ENCODE data around the gene HTR4. TPM values are rescaled to one million over a fixed set of nuclear protein-coding genes. Genes with fewer than 3 reads are reported as not detected.

HTR4 gene
- total RNA-seq, 1 experiment from 2014 or later: not detected

DNA sequence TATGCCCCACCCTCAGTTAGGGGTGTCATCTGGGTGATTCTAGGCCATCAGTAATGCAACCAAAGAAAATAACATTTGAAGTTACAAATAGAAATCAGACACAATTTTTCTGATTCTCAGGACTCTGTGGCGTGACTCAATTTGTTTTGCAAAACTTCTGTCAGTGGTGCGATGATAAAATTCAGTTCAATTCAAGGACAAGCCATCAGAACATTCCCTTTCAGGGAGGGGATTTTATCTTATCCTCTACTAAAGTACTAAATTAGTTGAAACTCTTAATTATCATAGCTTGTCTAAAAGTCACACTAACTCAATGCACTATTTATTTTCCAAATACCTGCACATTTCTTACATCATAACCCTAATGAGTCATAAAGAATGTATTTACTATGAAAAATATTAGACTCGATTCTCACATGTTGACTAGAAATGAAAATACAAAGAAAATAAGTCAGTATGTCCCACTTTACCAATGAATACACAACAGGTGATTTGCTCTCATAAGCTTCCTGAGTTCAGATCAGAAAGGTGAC is 28.2 kb downstream of the HTR4 start:
- Mint-ChIP-seq H3K4me1 (ENCODE audit: low read depth, unreplicated experiment) (peaks cover 53% of the 10 kb centered on the region), H3K36me3 (ENCODE audit: insufficient read depth, unreplicated experiment) (no peaks in the 10 kb centered on the region), H3K9me3 (ENCODE audit: low read depth, unreplicated experiment) (no peaks in the 10 kb centered on the region), H3K27ac (ENCODE audit: unreplicated experiment) (no peak overlapping the region), H3K27me3 (ENCODE audit: unreplicated experiment) (no peaks in the 10 kb centered on the region), H3K4me3 (ENCODE audit: low read depth, unreplicated experiment) (no peak overlapping the region)
- TF ChIP-seq, protein P1, sequence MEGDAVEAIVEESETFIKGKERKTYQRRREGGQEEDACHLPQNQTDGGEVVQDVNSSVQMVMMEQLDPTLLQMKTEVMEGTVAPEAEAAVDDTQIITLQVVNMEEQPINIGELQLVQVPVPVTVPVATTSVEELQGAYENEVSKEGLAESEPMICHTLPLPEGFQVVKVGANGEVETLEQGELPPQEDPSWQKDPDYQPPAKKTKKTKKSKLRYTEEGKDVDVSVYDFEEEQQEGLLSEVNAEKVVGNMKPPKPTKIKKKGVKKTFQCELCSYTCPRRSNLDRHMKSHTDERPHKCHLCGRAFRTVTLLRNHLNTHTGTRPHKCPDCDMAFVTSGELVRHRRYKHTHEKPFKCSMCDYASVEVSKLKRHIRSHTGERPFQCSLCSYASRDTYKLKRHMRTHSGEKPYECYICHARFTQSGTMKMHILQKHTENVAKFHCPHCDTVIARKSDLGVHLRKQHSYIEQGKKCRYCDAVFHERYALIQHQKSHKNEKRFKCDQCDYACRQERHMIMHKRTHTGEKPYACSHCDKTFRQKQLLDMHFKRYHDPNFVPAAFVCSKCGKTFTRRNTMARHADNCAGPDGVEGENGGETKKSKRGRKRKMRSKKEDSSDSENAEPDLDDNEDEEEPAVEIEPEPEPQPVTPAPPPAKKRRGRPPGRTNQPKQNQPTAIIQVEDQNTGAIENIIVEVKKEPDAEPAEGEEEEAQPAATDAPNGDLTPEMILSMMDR (IDR thresholded peaks at IDR 0.05; ENCODE audit: unreplicated experiment): no peak
- no TSS peak for BruUV-seq (replicated peaks)
- CTCF ChIA-PET: interaction anchor here (1.2 kb wide), 1 partner anchor 15 kb away, joined by 6 read pairs; no protein-coding TSS in a partner anchor
- intact Hi-C loops (cut with micrococcal nuclease; ENCODE audit: unreplicated experiment): no loop called here
- DNase-seq: no peak

DNA sequence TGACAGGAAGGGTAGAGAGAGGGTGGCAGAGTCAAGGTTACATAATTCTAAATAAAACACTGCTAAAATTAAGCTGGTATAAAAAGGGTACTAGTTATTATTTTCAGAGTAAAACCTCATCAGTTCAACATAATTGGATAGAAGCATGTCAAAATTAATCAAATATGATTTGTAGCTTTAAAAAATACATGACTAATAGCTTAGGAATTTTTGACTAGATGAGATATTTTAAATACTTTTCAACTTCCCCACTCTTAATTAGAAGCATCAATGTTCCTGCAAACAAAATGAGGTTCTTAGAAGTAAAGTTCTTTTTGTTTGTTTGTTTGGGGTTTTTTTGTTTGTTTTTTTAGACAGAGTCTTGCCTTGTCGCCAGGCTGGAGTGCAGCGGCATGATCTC is 29.1 kb downstream of the HTR4 start:
- H3K27ac Mint-ChIP-seq (ENCODE audit: unreplicated experiment): no peak overlapping the region
- TF ChIP-seq, protein P1 (IDR thresholded peaks at IDR 0.05; ENCODE audit: unreplicated experiment): no peak
- H3K9me3 Mint-ChIP-seq (ENCODE audit: low read depth, unreplicated experiment): no peaks in the 10 kb centered on the region
- intact Hi-C loops (cut with micrococcal nuclease; ENCODE audit: unreplicated experiment): no loop called here
- peaks cover 53% of the 10 kb centered on the region for H3K4me1 Mint-ChIP-seq (ENCODE audit: low read depth, unreplicated experiment)
- BruUV-seq (replicated peaks): no TSS peak
- DNase-seq: no peak
- H3K4me3 Mint-ChIP-seq (ENCODE audit: low read depth, unreplicated experiment): no peak overlapping the region
- H3K27me3 Mint-ChIP-seq (ENCODE audit: unreplicated experiment): no peaks in the 10 kb centered on the region
- CTCF ChIA-PET: no interaction called here
- H3K36me3 Mint-ChIP-seq (ENCODE audit: insufficient read depth, unreplicated experiment): no peaks in the 10 kb centered on the region

DNA sequence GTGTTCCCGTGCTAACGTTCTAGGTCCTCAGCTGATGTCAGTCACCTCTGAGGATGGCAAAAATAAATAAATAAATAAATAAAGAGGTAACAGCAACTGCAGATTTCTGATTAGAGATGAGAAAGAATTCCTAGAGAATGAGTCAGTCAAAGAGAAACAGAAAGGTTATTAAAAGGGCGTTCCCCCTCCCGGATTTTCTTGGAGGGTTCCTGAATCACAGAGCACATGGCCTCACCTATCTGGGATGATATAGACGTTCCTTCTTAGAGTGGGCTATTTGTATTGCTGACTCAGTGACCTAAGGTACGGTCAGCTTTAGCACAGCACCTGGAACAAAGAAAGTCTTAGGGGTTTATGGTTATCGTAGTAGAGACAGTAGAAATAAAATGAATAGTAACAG is 30.6 kb downstream of the HTR4 start:
- H3K9me3 Mint-ChIP-seq (ENCODE audit: low read depth, unreplicated experiment): no peaks in the 10 kb centered on the region
- TF ChIP-seq, protein P1 (IDR thresholded peaks at IDR 0.05; ENCODE audit: unreplicated experiment): no peak
- no TSS peak for BruUV-seq (replicated peaks)
- H3K27ac Mint-ChIP-seq (ENCODE audit: unreplicated experiment): no peak overlapping the region
- DNase-seq: peak; percentile 29
- peaks cover 53% of the 10 kb centered on the region for H3K4me1 Mint-ChIP-seq (ENCODE audit: low read depth, unreplicated experiment)
- peaks cover 1% of the 10 kb centered on the region for H3K27me3 Mint-ChIP-seq (ENCODE audit: unreplicated experiment)
- CTCF ChIA-PET: interaction anchor here (0.5 to 2.0 kb wide), 4 partner anchors 14 to 369 kb away, joined by 3 to 5 read pairs (median 4); no protein-coding TSS in a partner anchor
- intact Hi-C loops (cut with micrococcal nuclease; ENCODE audit: unreplicated experiment): no loop called here
- no peaks in the 10 kb centered on the region for H3K36me3 Mint-ChIP-seq (ENCODE audit: insufficient read depth, unreplicated experiment)
- peak overlapping the region; percentile 3 for H3K4me3 Mint-ChIP-seq (ENCODE audit: low read depth, unreplicated experiment)

DNA sequence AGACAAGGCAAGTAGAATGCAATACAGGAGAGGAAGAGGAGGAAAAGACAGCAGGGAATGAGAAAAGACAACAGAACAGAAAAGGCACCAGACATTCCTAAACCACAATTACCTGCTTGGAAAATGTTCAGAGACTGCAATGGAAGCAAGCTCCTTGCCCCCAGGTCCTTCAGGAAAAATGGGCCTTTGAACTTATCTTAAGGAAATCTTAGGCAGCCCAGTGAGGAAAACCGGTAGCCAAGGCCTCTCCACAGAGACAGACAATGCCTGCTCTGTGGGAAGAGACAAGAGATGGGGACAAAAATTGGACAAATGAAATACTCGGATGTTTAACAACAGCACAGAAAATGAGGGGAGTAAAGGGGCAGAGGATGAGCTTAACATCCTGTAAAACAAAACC is 31.2 kb downstream of the HTR4 start:
- TF ChIP-seq, protein P1 (IDR thresholded peaks at IDR 0.05; ENCODE audit: unreplicated experiment): no peak
- DNase-seq: no peak
- intact Hi-C loops (cut with micrococcal nuclease; ENCODE audit: unreplicated experiment): no loop called here
- Mint-ChIP-seq H3K27ac (ENCODE audit: unreplicated experiment) (no peak overlapping the region), H3K9me3 (ENCODE audit: low read depth, unreplicated experiment) (peaks cover 2% of the 10 kb centered on the region), H3K27me3 (ENCODE audit: unreplicated experiment) (peaks cover 8% of the 10 kb centered on the region), H3K4me3 (ENCODE audit: low read depth, unreplicated experiment) (no peak overlapping the region), H3K4me1 (ENCODE audit: low read depth, unreplicated experiment) (peaks cover 53% of the 10 kb centered on the region), H3K36me3 (ENCODE audit: insufficient read depth, unreplicated experiment) (no peaks in the 10 kb centered on the region)
- no TSS peak for BruUV-seq (replicated peaks)
- CTCF ChIA-PET: interaction anchor here (1.1 to 2.0 kb wide), 2 partner anchors 14 to 43 kb away, joined by 4 to 5 read pairs; no protein-coding TSS in a partner anchor

All from Calu3 (cell line).